Neural progenitor cell (in vitro differentiated cells): ENCODE measurements around the gene MAFB.

Experiments
- EZH2 ChIP-seq: fragments of 200-600 bp; sonication (generic); IDR thresholded peaks from 2 replicates; pipeline ENCODE4 v1.6.1; 2017; ENCODE audit warnings: antibody characterized with exemption, mild to moderate bottlenecking, moderate library complexity
- EZH2phosphoT487 ChIP-seq: fragments of 200-600 bp; sonication (generic); IDR thresholded peaks from 2 replicates; pipeline ENCODE4 v1.6.1; 2017; ENCODE audit warnings: antibody characterized with exemption
- TF ChIP-seq, protein P1 (sequence below): fragments of 200-600 bp; sonication (generic); IDR thresholded peaks from 2 replicates; pipeline ENCODE4 v1.5.1; 2017; ENCODE audit warnings: antibody characterized with exemption, mild to moderate bottlenecking

DNA sequence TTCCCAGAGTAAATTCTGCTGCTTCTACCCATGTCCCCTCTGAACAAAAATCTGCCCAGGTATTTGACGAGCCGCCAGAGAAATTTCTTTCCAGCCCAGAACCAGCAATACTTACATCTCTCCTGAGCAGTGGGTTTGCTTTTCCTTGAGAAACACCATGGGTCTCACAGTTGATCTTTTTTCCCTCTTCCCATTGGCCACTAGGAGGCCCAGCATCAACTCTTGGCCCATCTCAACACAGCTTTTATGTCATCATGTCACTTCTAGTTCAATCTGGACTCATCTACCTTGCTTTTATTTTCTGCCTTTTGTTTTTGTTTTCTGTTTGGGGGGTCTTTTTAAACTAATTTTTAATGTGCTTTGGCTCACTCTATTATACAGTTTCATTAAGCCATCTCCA lies 18.8 kb downstream of the MAFB start:
- TF ChIP-seq, protein P1, sequence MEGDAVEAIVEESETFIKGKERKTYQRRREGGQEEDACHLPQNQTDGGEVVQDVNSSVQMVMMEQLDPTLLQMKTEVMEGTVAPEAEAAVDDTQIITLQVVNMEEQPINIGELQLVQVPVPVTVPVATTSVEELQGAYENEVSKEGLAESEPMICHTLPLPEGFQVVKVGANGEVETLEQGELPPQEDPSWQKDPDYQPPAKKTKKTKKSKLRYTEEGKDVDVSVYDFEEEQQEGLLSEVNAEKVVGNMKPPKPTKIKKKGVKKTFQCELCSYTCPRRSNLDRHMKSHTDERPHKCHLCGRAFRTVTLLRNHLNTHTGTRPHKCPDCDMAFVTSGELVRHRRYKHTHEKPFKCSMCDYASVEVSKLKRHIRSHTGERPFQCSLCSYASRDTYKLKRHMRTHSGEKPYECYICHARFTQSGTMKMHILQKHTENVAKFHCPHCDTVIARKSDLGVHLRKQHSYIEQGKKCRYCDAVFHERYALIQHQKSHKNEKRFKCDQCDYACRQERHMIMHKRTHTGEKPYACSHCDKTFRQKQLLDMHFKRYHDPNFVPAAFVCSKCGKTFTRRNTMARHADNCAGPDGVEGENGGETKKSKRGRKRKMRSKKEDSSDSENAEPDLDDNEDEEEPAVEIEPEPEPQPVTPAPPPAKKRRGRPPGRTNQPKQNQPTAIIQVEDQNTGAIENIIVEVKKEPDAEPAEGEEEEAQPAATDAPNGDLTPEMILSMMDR = no peak
- TF ChIP-seq EZH2phosphoT487 = no peak
- no peak for TF ChIP-seq EZH2
